HepG2 (cell line): ENCODE data around the gene CKMT1B. TPM values are rescaled to one million over a fixed set of nuclear protein-coding genes. Genes with fewer than 3 reads are reported as not detected.
A peak's percentile ranks its signal among the peaks of the same experiment; 100 is the strongest.
"Not testable (repeated sequence)": the region's sequence is repeated elsewhere in the genome, so short reads cannot be mapped to it uniquely, and the experiment has no call there.

ENCODE experiments used
- ATAC-seq: fragments of 200-7000 bp; cut with Tn5 transposase; 3 replicates; pipeline ENCODE4 v1.9.1; 2020; ENCODE audit warnings: mild to moderate bottlenecking, moderate library complexity
- Bru-seq: library from RNA; stranded (reverse); fragments of 400-500 nt; gene quantifications from one replicate; lab custom pipeline; 2021; lab: Mats Ljungman, UMichigan
- BruChase-seq, 2 experiments: library from RNA; stranded (reverse); fragments of 400-500 nt; gene quantifications; one replicate each; lab custom pipeline; 2021; lab: Mats Ljungman, UMichigan
- BruUV-seq: library from RNA; stranded (reverse); fragments of 400-500 nt; replicated peaks from 2 replicates; lab custom pipeline; 2021; lab: Mats Ljungman, UMichigan
- CTCF ChIA-PET: fragments of 300-600 bp; formaldehyde crosslinking; extraction: SDS; loops from one replicate; lab custom pipeline; 2021; ENCODE audit warnings: low total read pairs, inconsistent platforms, low intra/inter-chr PET ratio; lab: Yijun Ruan, JAX
- POLR2A ChIA-PET: fragments of 350-600 bp; sonication (Branson Sonifier 250); formaldehyde crosslinking; loops from one replicate; lab custom pipeline; 2020; ENCODE audit warnings: antibody characterized with exemption, inconsistent platforms; lab: Yijun Ruan, JAX
- DNase-seq: peaks from one replicate; pipeline ENCODE4 v3.0.0-alpha.2; 2015; ENCODE audit warnings: low spot score
- FAIRE-seq: peaks from 3 replicates; lab custom pipeline; 2011; peaks lifted over from hg19 to GRCh38; lab: Jason Lieb, UNC
- H2AFZ ChIP-seq: one replicate; pipeline ENCODE4 v1.6.1; 2011; ENCODE audit warnings: low read length, inconsistent platforms
- H3K27ac ChIP-seq: fragments of 300-600 bp; 3 replicates; pipeline ENCODE4 v1.8.0; 2011; ENCODE audit warnings: mixed run types, mild to moderate bottlenecking, mixed read lengths, low read length, inconsistent platforms; ENCODE audit not compliant: insufficient read depth; ENCODE audit errors: extremely low read length
- H3K27me3 ChIP-seq, 2 experiments: fragments of 200-600 bp in 1 of 2; 2 replicates in 1 of 2; 3 replicates in 1 of 2; pipeline versions ENCODE4 v1.6.0 to v1.8.0; 2011; ENCODE audit warnings: low read length in 2 of 2, mild to moderate bottlenecking in 2 of 2, moderate library complexity in 2 of 2, inconsistent platforms in 1 of 2; ENCODE audit not compliant: insufficient read depth in 2 of 2, control insufficient read depth in 1 of 2
- H3K36me3 ChIP-seq, 2 experiments: fragments of 200-600 bp in 1 of 2; replicated peaks in 1 of 2; 2 replicates in 1 of 2; 3 replicates in 1 of 2; pipeline versions ENCODE4 v1.5.1 to v1.8.0; 2011; ENCODE audit warnings: low read length in 2 of 2, inconsistent platforms in 1 of 2; ENCODE audit not compliant: insufficient read depth in 2 of 2, control insufficient read depth in 1 of 2
- H3K4me1 ChIP-seq: 2 replicates; pipeline ENCODE4 v1.5.1; 2012; ENCODE audit warnings: low read length, inconsistent platforms; ENCODE audit not compliant: insufficient read depth
- H3K4me2 ChIP-seq: 2 replicates; pipeline ENCODE4 v1.6.0; 2011; ENCODE audit warnings: low read depth, low read length, inconsistent platforms
- H3K4me3 ChIP-seq, 3 experiments: fragments of 200-600 bp in 1 of 3; sonication (generic), shearing (Covaris generic) in 1 of 3; replicated peaks in 1 of 3; 2 replicates each; pipeline ENCODE4 v1.5.1; 2011 to 2016; ENCODE audit warnings: low read length in 3 of 3, inconsistent platforms in 2 of 3, low read depth in 2 of 3, mild to moderate bottlenecking in 2 of 3, control low read depth in 1 of 3, mixed read lengths in 1 of 3; ENCODE audit not compliant: insufficient read depth in 1 of 3
- H3K79me2 ChIP-seq: one replicate; pipeline ENCODE4 v1.6.1; 2011; ENCODE audit warnings: low read length, inconsistent platforms; ENCODE audit not compliant: insufficient read depth
- H3K9ac ChIP-seq: 2 replicates; pipeline ENCODE4 v1.6.0; 2011; ENCODE audit warnings: mild to moderate bottlenecking, low read depth, low read length, inconsistent platforms; ENCODE audit not compliant: insufficient read depth
- H3K9me3 ChIP-seq: 2 replicates; pipeline ENCODE4 v1.5.1; 2012; ENCODE audit warnings: mild to moderate bottlenecking, low read length
- H4K20me1 ChIP-seq: 2 replicates; pipeline ENCODE4 v1.6.0; 2011; ENCODE audit warnings: inconsistent platforms, mild to moderate bottlenecking, low read length, moderate library complexity; ENCODE audit not compliant: insufficient read depth
- CBX2 ChIP-seq, 2 experiments: fragments of 200-600 bp in 1 of 2; sonication (generic); formaldehyde crosslinking in 1 of 2; IDR thresholded peaks; 2 replicates each; pipeline versions ENCODE4 v1.7.0 to v1.8.1; 2018 to 2022; ENCODE audit warnings: low read depth in 2 of 2, low read length in 1 of 2, mild to moderate bottlenecking in 1 of 2, missing genetic modification reagents in 1 of 2
- POGZ ChIP-seq: sonication (generic); formaldehyde crosslinking; IDR thresholded peaks from 2 replicates; pipeline ENCODE4 v1.4.0; 2020; ENCODE audit warnings: mild to moderate bottlenecking, missing genetic modification reagents
- STAG1 ChIP-seq: sonication (generic); formaldehyde crosslinking; IDR thresholded peaks from 2 replicates; pipeline ENCODE4 v1.4.0; 2020; ENCODE audit warnings: missing genetic modification reagents
- ZNF841 ChIP-seq: sonication (generic); formaldehyde crosslinking; IDR thresholded peaks from 2 replicates; pipeline ENCODE4 v1.8.1; 2023; ENCODE audit warnings: missing genetic modification reagents, borderline replicate concordance
- WGBS: methylation state at CpG from one replicate; pipeline ENCODE4 v1.1.6; 2017; ENCODE audit warnings: low lambda C conversion rate; 5-methylcytosine and 5-hydroxymethylcytosine counted together
- in situ Hi-C: cut with HindIII; loops from 2 replicates; pipeline ENCODE4 v1.10.0; 2017; ENCODE audit warnings: low pct_unique_long_range_greater_than_20kb; ENCODE audit not compliant: extremely low pct_ligation_motif_present
- intact Hi-C: fragments of 100-400 bp; cut with micrococcal nuclease; formaldehyde crosslinking; loops from one replicate; pipeline ENCODE4 v1.10.0; 2022; ENCODE audit not compliant: unreplicated experiment
- long read RNA-seq, 2 experiments: library from RNA in 1 of 2; library from polyadenylated mRNA in 1 of 2; stranded (forward) in 1 of 2; unstranded in 1 of 2; transcript quantifications; one replicate each; pipeline ENCODE4 v2.0.0, GENCODE V29; 2019 to 2022
- polyA minus RNA-seq, 3 experiments: library from RNA; depleted of rRNA, polyadenylated mRNA; stranded (reverse); fragments of >200 nt; gene quantifications; 2 replicates each; pipeline ENCODE4 v1.2.3, GENCODE V29; 2011; ENCODE audit warnings: low replicate concordance in 1 of 3
- polyA plus RNA-seq, 8 experiments: library from polyadenylated mRNA; depleted of rRNA in 3 of 8; stranded (reverse) in 7 of 8; unstranded in 1 of 8; fragments of >200 nt; fragmentation: Illumina TruSeq in 4 of 8; extraction: Trizol in 4 of 8; gene quantifications; 2 replicates each; pipeline versions ENCODE4 v1.2.1 to v1.2.3, GENCODE V29; 2011 to 2016; ENCODE audit warnings: low read depth in 4 of 8, missing spikeins in 1 of 8, mixed read lengths in 1 of 8; ENCODE audit not compliant: insufficient read depth in 1 of 8
- total RNA-seq, 5 experiments: library from RNA; depleted of rRNA; stranded (reverse); fragments of >200 nt; fragmentation: Illumina TruSeq; extraction: Trizol; gene quantifications; 2 replicates each; pipeline ENCODE4 v1.2.3, GENCODE V29; 2016; ENCODE audit warnings: low read depth in 1 of 5
- TF ChIP-seq, protein P1 (sequence below): sonication (generic); formaldehyde crosslinking; conservative IDR thresholded peaks from 2 replicates; pipeline ENCODE4 v1.8.0; 2022; ENCODE audit warnings: missing genetic modification reagents
- TF ChIP-seq, protein P2 (sequence below): sonication (generic); formaldehyde crosslinking; IDR thresholded peaks from 2 replicates; pipeline ENCODE4 v1.4.0; 2020; ENCODE audit warnings: mild to moderate bottlenecking, missing genetic modification reagents

The CKMT1B gene
- 0.58 and 0.73 TPM in 2 replicates for total RNA-seq (2016; rRNA removed; fragmentation: Illumina TruSeq; extraction: Trizol)
- total RNA-seq (2016; cell fraction: cytosol; rRNA removed; fragmentation: Illumina TruSeq; extraction: Trizol; ENCODE audit: low read depth) = not detected in 2 replicates
- total RNA-seq (2016; cell fraction: insoluble cytoplasmic fraction; rRNA removed; fragmentation: Illumina TruSeq; extraction: Trizol) = 0.65 TPM in 2 replicates
- total RNA-seq (2016; cell fraction: membrane; rRNA removed; fragmentation: Illumina TruSeq; extraction: Trizol) = 0.22 TPM in 1 of 2 replicates, not detected in the other
- total RNA-seq (2016; cell fraction: nucleus; rRNA removed; fragmentation: Illumina TruSeq; extraction: Trizol) = 0.31 and 0.50 TPM in 2 replicates
- 0.17 and 0.34 TPM in 2 replicates for polyA plus RNA-seq (2011; rRNA removed)
- 0.13 and 0.14 TPM in 2 replicates for polyA plus RNA-seq (2011; cell fraction: cytosol; rRNA removed)
- polyA plus RNA-seq (2011; cell fraction: nucleus; rRNA removed) = 0.50 and 1.0 TPM in 2 replicates
- 0.13 and 1.1 TPM in 2 replicates for polyA plus RNA-seq (2012)
- not detected in 2 replicates for polyA plus RNA-seq (2016; cell fraction: cytosol; fragmentation: Illumina TruSeq; extraction: Trizol; ENCODE audit: low read depth)
- polyA plus RNA-seq (2016; cell fraction: insoluble cytoplasmic fraction; fragmentation: Illumina TruSeq; extraction: Trizol; ENCODE audit: low read depth) = 0.84 and 1.3 TPM in 2 replicates
- polyA plus RNA-seq (2016; cell fraction: membrane; fragmentation: Illumina TruSeq; extraction: Trizol; ENCODE audit: low read depth) = 0.12 and 0.27 TPM in 2 replicates
- polyA plus RNA-seq (2016; cell fraction: nucleus; fragmentation: Illumina TruSeq; extraction: Trizol; ENCODE audit: insufficient read depth, low read depth) = 0.95 and 0.96 TPM in 2 replicates
- 0.20 and 1.1 TPM in 2 replicates for polyA minus RNA-seq (2011; rRNA and poly(A)+ RNA removed; ENCODE audit: low replicate concordance)
- polyA minus RNA-seq (2011; cell fraction: cytosol; rRNA and poly(A)+ RNA removed) = not detected in 2 replicates
- 0.26 and 0.62 TPM in 2 replicates for polyA minus RNA-seq (2011; cell fraction: nucleus; rRNA and poly(A)+ RNA removed)
- Bru-seq, nascent RNA = percentile 19 among the genes with signal in this experiment
- percentile 21 among the genes with signal in this experiment for BruChase-seq, experiment 1, labeled RNA remaining after a 6-hour chase
- percentile 15 among the genes with signal in this experiment for BruChase-seq, experiment 2, labeled RNA remaining after a 2-hour chase
- long read RNA-seq, experiment 1 = 0 reads
- long read RNA-seq, experiment 2, partial matches to known transcripts = 2 of 3 reads
- long read RNA-seq, experiment 2, other reads (novel, unspliced or antisense) = 0 of 3 reads

DNA sequence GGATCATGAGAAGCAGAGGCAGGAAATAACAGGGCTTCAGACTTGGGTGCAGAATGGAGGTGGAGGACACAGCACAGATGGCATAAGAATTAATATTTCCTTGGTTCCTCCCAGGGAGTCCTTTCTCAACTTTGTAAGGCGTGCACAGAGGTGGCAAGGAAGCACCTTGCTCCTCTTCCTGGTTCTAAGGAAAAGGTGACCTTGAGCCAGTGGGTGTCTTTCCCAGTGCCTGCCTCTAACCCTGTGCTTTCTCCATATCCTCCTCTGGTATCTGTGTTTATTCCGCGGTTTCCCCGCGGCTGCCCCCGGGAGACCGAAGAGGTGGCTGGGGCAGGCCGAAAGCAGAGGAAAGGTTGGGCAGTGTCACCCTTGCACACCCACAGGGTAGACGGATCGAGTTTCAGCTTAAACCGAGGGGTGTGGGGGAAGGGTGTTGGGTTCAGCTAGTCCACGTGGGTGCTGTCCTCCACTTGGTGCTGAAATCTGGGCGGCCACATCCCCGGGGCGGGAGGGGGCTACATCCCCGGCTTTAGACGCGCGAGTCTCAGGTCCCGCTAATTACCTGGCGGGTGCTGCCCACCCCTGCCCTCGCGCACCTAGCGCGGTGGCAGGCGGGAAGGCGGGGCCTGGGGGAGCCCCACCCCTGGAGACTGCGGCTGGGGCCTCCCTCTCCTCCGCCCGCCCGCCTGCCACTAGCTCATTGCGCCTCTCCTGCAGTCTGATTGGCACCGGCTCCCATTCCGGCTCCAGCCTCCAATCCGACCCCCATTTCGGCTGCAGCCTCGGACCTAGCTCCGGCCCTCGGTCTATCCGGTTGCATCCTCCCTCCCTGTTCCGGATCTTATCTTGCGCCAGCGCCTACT, at the start of gene CKMT1B:
Gene CKMT1B, plus strand, starts transcription at position 700 of the 863 bp plus-strand sequence. CDS start 192 bp downstream, outside the sequence.
- H4K20me1 ChIP-seq, CTCF ChIA-PET, DNase-seq, H3K27ac ChIP-seq, in situ Hi-C loops, BruUV-seq, intact Hi-C loops, H3K9ac ChIP-seq, H3K36me3 ChIP-seq, POLR2A ChIA-PET, H2AFZ ChIP-seq, H3K9me3 ChIP-seq, H3K4me2 ChIP-seq, H3K4me1 ChIP-seq, H3K27me3 ChIP-seq, H3K4me3 ChIP-seq, H3K79me2 ChIP-seq: not testable (repeated sequence)
- ATAC-seq = peak; percentile 69
- peak; percentile 81 for FAIRE-seq
- no CpG with 5 or more reads among the region's 43 CpGs for WGBS

GRCh38 chr15:43544266-43544665, 49.6 kb upstream of the CKMT1B start:
- Histone ChIP-seq H3K27me3 (no peaks in the 10 kb centered on the region), H3K27ac (no peak overlapping the region), H3K9me3 (no peaks in the 10 kb centered on the region), H2AFZ (no peak overlapping the region), H3K9ac (no peak overlapping the region), H3K4me2 (no peak overlapping the region), H3K4me3 (no peak overlapping the region), H4K20me1 (no peaks in the 10 kb centered on the region), H3K4me1 (no peaks in the 10 kb centered on the region), H3K79me2 (no peaks in the 10 kb centered on the region), H3K36me3 (no peaks in the 10 kb centered on the region)
- ATAC-seq (no peak), DNase-seq (no peak), FAIRE-seq (no peak)
- BruUV-seq = no TSS peak
- POLR2A ChIA-PET = no interaction called here
- in situ Hi-C loops (no loop called here), intact Hi-C loops (no loop called here)
- CTCF ChIA-PET = no interaction called here
- TF ChIP-seq POGZ = no peak
- TF ChIP-seq ZNF841 (CRISPR knock-in tag) = no peak
- TF ChIP-seq STAG1 (CRISPR knock-in tag) = no peak
- TF ChIP-seq CBX2 (IDR thresholded peaks at IDR 0.05; ENCODE audit: low read depth, low read length) = no peak
- TF ChIP-seq CBX2 (CRISPR knock-in tag; IDR thresholded peaks at IDR 0.05; ENCODE audit: low read depth) = no peak
- TF ChIP-seq, protein P1, sequence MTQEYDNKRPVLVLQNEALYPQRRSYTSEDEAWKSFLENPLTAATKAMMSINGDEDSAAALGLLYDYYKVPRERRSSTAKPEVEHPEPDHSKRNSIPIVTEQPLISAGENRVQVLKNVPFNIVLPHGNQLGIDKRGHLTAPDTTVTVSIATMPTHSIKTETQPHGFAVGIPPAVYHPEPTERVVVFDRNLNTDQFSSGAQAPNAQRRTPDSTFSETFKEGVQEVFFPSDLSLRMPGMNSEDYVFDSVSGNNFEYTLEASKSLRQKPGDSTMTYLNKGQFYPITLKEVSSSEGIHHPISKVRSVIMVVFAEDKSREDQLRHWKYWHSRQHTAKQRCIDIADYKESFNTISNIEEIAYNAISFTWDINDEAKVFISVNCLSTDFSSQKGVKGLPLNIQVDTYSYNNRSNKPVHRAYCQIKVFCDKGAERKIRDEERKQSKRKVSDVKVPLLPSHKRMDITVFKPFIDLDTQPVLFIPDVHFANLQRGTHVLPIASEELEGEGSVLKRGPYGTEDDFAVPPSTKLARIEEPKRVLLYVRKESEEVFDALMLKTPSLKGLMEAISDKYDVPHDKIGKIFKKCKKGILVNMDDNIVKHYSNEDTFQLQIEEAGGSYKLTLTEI = no peak
- TF ChIP-seq, protein P2, sequence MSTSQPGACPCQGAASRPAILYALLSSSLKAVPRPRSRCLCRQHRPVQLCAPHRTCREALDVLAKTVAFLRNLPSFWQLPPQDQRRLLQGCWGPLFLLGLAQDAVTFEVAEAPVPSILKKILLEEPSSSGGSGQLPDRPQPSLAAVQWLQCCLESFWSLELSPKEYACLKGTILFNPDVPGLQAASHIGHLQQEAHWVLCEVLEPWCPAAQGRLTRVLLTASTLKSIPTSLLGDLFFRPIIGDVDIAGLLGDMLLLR = no peak
